Thyroid gland (tissue), 4 donors: ENCODE results near the gene LRMDA. TPM values are rescaled to one million over a fixed set of nuclear protein-coding genes. Genes with fewer than 3 reads are reported as not detected.

Source experiments
- DNase-seq, 2 donors: peaks; one replicate each; pipeline ENCODE4 v3.0.0-alpha.2; 2019
- H3K27ac ChIP-seq, 3 donors: fragments of 200-600 bp; sonication (generic); 1 replicate in 2 of 3; 2 replicates in 1 of 3; pipeline ENCODE4 v1.5.1; 2016 to 2019; ENCODE audit warnings: mild to moderate bottlenecking in 1 of 3, moderate library complexity in 1 of 3
- H3K27me3 ChIP-seq: fragments of 200-600 bp; sonication (generic); one replicate; pipeline ENCODE4 v1.5.1; 2019
- H3K36me3 ChIP-seq, 2 donors: fragments of 200-600 bp; sonication (generic); one replicate each; pipeline ENCODE4 v1.5.1; 2016 to 2019
- H3K4me1 ChIP-seq, 2 donors: fragments of 200-600 bp; sonication (generic); one replicate each; pipeline ENCODE4 v1.5.1; 2017 to 2019
- H3K4me3 ChIP-seq, 3 donors: fragments of 200-600 bp; sonication (generic); replicated peaks in 1 of 3; 1 replicate in 2 of 3; 2 replicates in 1 of 3; pipeline ENCODE4 v1.5.1; 2016; ENCODE audit warnings: mild to moderate bottlenecking in 1 of 3
- H3K9me3 ChIP-seq: fragments of 200-600 bp; sonication (generic); one replicate; pipeline ENCODE4 v1.5.1; 2017
- POLR2A ChIP-seq, 2 donors: fragments of 450-650 bp; IDR thresholded peaks; one replicate each; pipeline ENCODE4 v1.6.1; 2017; ENCODE audit warnings: antibody characterized with exemption in 2 of 2, mild to moderate bottlenecking in 2 of 2, moderate library complexity in 1 of 2
- WGBS, 2 donors: methylation state at CpG; one replicate each; pipeline ENCODE4 v1.1.5; 2017; 5-methylcytosine and 5-hydroxymethylcytosine counted together
- intact Hi-C: fragments of 100-400 bp; cut with DNase I; formaldehyde crosslinking; loops from one replicate; pipeline ENCODE4 v1.15.1; 2023
- total RNA-seq, 4 donors: library from RNA; depleted of rRNA; stranded (reverse); fragments of >200 nt; gene quantifications; one replicate each; pipeline ENCODE4 v1.2.3, GENCODE V29; 2016
- TF ChIP-seq, protein P1 (sequence below), 6 experiments: fragments of 200-600 bp in 3 of 6; fragments of 450-650 bp in 3 of 6; sonication (generic) in 3 of 6; IDR thresholded peaks; one replicate each; pipeline ENCODE4 v1.5.1; 2016 to 2019; ENCODE audit warnings: antibody characterized with exemption in 6 of 6, mild to moderate bottlenecking in 2 of 6, inconsistent platforms in 1 of 6, moderate library complexity in 1 of 6

LRMDA gene
- total RNA-seq, 4 donors from 2014 or later = 16.5 to 31.7 (median 23.2) TPM

DNA sequence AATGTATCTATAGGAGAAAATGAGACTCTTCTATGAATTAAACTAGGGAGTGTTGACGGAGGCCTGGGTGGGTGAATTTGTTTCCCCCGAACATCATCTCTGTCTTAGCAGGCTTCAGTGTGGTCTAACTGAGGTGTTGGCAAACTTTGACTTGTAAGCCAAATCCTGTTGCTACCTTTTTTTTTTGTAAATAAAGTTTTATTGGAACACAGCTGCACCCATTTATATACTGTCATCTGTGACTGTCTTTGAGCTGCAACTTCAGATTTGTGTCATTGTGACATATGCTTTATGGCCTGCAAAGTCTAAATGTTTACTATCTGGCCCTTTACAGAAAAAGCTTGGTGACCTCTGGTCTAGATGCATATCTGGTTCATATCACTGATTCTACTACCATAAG is 455.9 kb downstream of the LRMDA start:
- Histone ChIP-seq H3K27ac (no peak overlapping the region), H3K36me3 (no peaks in the 10 kb centered on the region), H3K27me3 (no peaks in the 10 kb centered on the region), H3K4me1 (no peaks in the 10 kb centered on the region), H3K4me3 (no peak overlapping the region), H3K9me3 (no peaks in the 10 kb centered on the region)
- TF ChIP-seq POLR2A (IDR thresholded peaks at IDR 0.05) = no peak
- TF ChIP-seq, protein P1, sequence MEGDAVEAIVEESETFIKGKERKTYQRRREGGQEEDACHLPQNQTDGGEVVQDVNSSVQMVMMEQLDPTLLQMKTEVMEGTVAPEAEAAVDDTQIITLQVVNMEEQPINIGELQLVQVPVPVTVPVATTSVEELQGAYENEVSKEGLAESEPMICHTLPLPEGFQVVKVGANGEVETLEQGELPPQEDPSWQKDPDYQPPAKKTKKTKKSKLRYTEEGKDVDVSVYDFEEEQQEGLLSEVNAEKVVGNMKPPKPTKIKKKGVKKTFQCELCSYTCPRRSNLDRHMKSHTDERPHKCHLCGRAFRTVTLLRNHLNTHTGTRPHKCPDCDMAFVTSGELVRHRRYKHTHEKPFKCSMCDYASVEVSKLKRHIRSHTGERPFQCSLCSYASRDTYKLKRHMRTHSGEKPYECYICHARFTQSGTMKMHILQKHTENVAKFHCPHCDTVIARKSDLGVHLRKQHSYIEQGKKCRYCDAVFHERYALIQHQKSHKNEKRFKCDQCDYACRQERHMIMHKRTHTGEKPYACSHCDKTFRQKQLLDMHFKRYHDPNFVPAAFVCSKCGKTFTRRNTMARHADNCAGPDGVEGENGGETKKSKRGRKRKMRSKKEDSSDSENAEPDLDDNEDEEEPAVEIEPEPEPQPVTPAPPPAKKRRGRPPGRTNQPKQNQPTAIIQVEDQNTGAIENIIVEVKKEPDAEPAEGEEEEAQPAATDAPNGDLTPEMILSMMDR (IDR thresholded peaks at IDR 0.05) = no peak
- intact Hi-C loops = no loop called here
- WGBS, 2 donors = 93 to 97% methylated on average over 2 of the region's 2 CpGs
- no peak for DNase-seq

DNA sequence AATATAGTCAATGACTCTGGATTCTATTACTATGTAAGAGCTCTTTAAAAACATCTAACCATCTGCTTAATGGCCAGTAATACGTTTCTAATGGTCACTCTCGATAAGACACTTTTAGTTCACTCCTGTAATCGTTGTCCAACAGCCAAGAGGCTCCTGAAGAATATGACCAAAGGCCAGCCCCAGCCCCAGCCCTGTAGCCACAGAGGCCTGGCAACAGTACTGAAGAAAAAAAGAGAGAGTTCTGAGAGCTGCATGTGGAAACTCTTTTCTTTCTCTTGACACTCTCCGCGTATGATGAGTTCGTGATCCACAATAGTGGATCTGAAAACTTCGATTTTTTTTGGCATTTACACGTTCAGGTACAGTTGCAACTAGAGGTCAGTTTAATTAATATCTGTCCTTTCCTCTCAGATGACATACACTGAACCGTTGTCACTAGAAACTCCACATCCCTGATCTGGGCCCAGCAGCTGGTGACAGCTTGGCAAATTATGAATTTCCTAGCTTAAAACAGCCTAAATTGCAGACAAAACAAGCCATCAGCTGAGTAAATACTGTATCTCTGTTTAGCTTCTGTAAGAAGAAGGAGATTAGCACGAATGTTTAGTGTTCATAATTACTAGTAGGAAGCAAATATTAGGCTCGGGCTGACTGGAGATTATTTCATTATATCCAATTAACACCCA is 456.7 kb downstream of the LRMDA start:
- no peak for TF ChIP-seq POLR2A (IDR thresholded peaks at IDR 0.05)
- TF ChIP-seq, protein P1 (IDR thresholded peaks at IDR 0.05) = no peak
- H3K4me3 ChIP-seq = no peak overlapping the region
- intact Hi-C loops = no loop called here
- no peak overlapping the region for H3K27ac ChIP-seq
- H3K9me3 ChIP-seq = no peaks in the 10 kb centered on the region
- no peak for DNase-seq
- H3K36me3 ChIP-seq = no peaks in the 10 kb centered on the region
- H3K4me1 ChIP-seq = no peaks in the 10 kb centered on the region
- H3K27me3 ChIP-seq = no peaks in the 10 kb centered on the region
- 86 to 88% methylated on average over 11 of the region's 11 CpGs for WGBS, 2 donors

DNA sequence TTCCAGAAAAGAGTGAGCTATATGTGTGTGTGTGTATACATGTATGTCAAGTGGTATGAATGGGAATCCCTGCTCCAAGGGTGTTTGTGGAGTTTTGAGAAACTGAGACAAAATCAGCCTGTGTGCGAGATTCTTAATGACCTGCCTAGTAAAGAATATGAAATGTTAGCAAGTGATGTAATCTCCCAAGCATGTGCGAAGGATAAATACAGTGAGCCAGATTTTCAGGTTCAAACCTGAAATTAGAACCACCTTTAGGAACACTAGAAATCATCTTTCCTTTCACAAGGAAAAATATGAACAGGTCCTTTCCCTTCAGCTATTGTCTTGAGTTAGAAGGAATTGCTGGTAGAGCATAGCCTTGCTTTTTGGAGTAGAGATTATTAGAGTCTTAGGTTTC is 457.6 kb downstream of the LRMDA start:
- TF ChIP-seq POLR2A (IDR thresholded peaks at IDR 0.05) = no peak
- TF ChIP-seq, protein P1 (IDR thresholded peaks at IDR 0.05) = no peak
- H3K27ac ChIP-seq = no peak overlapping the region
- 93 to 97% methylated on average over 2 of the region's 2 CpGs for WGBS, 2 donors
- no peak overlapping the region for H3K4me3 ChIP-seq
- no peaks in the 10 kb centered on the region for H3K4me1 ChIP-seq
- H3K36me3 ChIP-seq = no peaks in the 10 kb centered on the region
- H3K9me3 ChIP-seq = no peaks in the 10 kb centered on the region
- intact Hi-C loops = no loop called here
- no peak for DNase-seq
- no peaks in the 10 kb centered on the region for H3K27me3 ChIP-seq

DNA sequence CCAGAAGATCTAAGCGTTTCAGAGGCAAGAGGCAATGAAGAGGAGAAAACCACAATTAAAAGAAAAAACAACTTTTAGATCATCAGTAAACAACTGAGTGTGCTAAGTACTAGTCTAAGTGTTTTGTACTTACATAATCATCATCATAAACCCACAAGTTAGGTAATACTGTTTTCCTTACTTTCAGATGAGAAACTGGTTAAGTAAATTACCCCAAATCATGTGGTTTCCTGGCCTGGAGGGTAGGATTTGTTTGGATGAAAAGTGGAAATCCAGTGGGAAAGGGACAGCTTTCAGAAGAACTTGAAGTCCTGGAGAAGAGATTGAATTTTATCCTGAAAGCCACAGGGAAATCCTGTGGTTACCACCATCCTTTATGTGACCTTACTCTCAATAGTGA is 463.3 kb downstream of the LRMDA start:
- Histone ChIP-seq H3K4me3 (no peak overlapping the region), H3K4me1 (no peaks in the 10 kb centered on the region), H3K36me3 (no peaks in the 10 kb centered on the region), H3K27ac (no peak overlapping the region), H3K9me3 (no peaks in the 10 kb centered on the region), H3K27me3 (no peaks in the 10 kb centered on the region)
- DNase-seq = no peak
- TF ChIP-seq, protein P1 (IDR thresholded peaks at IDR 0.05) = no peak
- no peak for TF ChIP-seq POLR2A (IDR thresholded peaks at IDR 0.05)
- 90 to 94% methylated on average over 1 of the region's 1 CpG for WGBS, 2 donors
- intact Hi-C loops = no loop called here

DNA sequence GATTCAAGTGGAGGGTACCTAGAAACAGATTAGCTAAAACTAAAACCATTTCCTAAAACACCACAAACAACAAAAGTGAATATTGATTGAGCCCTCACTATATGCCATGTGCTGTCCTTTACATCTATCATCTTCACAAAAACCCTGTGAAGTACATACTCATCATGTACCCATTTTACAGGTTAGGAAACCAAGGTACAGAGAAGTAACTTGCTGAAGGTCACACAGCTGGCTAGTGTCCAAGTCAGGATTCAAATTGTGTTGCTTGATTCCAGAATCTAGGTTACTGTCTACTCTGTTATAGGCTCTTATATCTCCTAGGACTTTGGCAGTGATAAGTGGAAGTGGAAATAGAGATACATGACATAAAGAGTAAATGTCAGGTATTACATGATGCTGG is 463.8 kb downstream of the LRMDA start:
- DNase-seq = no peak
- H3K4me3 ChIP-seq = no peak overlapping the region
- intact Hi-C loops = no loop called here
- no peak for TF ChIP-seq POLR2A (IDR thresholded peaks at IDR 0.05)
- TF ChIP-seq, protein P1 (IDR thresholded peaks at IDR 0.05) = no peak
- H3K36me3 ChIP-seq = no peaks in the 10 kb centered on the region
- H3K27ac ChIP-seq = no peak overlapping the region
- H3K27me3 ChIP-seq = no peaks in the 10 kb centered on the region
- H3K4me1 ChIP-seq = no peaks in the 10 kb centered on the region
- no peaks in the 10 kb centered on the region for H3K9me3 ChIP-seq
